IPS-18c (cell line): ENCODE measurements around the gene MLXIP.
"Not testable (repeated sequence)": the region's sequence is repeated elsewhere in the genome, so short reads cannot be mapped to it uniquely, and the experiment has no call there.

ENCODE experiments used
- H3K4me3 ChIP-seq: 2 replicates; pipeline ENCODE4 v1.7.0; 2013; ENCODE audit warnings: low read depth, mild to moderate bottlenecking, low read length, moderate library complexity; ENCODE audit not compliant: insufficient read depth
- H3K9me3 ChIP-seq: one replicate; pipeline ENCODE4 v1.6.1; 2013; ENCODE audit warnings: mild to moderate bottlenecking, low read length, moderate library complexity; ENCODE audit not compliant: control insufficient read depth, insufficient read depth

Gene MLXIP

GRCh38 chr12:122050706-122051105 is 27.9 kb upstream of the MLXIP start:
- Histone ChIP-seq H3K9me3 (no peaks in the 10 kb centered on the region), H3K4me3 (no peak overlapping the region)

GRCh38 chr12:122051231-122051876 is 27.2 kb upstream of the MLXIP start:
- no peaks in the 10 kb centered on the region for H3K9me3 ChIP-seq
- H3K4me3 ChIP-seq = no peak overlapping the region

- no peaks in the 10 kb centered on the region for H3K9me3 ChIP-seq
- H3K4me3 ChIP-seq = no peak overlapping the region
Measured at GRCh38 chr12:122052285-122052684, 26.3 kb upstream of the MLXIP start.

GRCh38 chr12:122054842-122055520 is 23.6 kb upstream of the MLXIP start:
- Histone ChIP-seq H3K9me3 (no peaks in the 10 kb centered on the region), H3K4me3 (no peak overlapping the region)

- H3K9me3 ChIP-seq, H3K4me3 ChIP-seq: not testable (repeated sequence)
Measured at GRCh38 chr12:122056406-122056805, 22.1 kb upstream of the MLXIP start.

- no peaks in the 10 kb centered on the region for H3K9me3 ChIP-seq
- H3K4me3 ChIP-seq = no peak overlapping the region
Measured at GRCh38 chr12:122057007-122057735, 21.4 kb upstream of the MLXIP start.

- H3K9me3 ChIP-seq = no peaks in the 10 kb centered on the region
- H3K4me3 ChIP-seq = no peak overlapping the region
Measured at GRCh38 chr12:122057769-122058168, 20.8 kb upstream of the MLXIP start.

GRCh38 chr12:122058549-122059149 is 19.9 kb upstream of the MLXIP start:
- no peaks in the 10 kb centered on the region for H3K9me3 ChIP-seq
- H3K4me3 ChIP-seq = no peak overlapping the region

GRCh38 chr12:122059203-122059960 is 19.2 kb upstream of the MLXIP start:
- no peaks in the 10 kb centered on the region for H3K9me3 ChIP-seq
- H3K4me3 ChIP-seq = no peak overlapping the region

GRCh38 chr12:122060081-122060501 is 18.5 kb upstream of the MLXIP start:
- H3K9me3 ChIP-seq = peaks cover 2% of the 10 kb centered on the region
- no peak overlapping the region for H3K4me3 ChIP-seq

GRCh38 chr12:122061253-122061652 is 17.3 kb upstream of the MLXIP start:
- no peak overlapping the region for H3K4me3 ChIP-seq

GRCh38 chr12:122062832-122063693 is 15.5 kb upstream of the MLXIP start:
- peaks cover 4% of the 10 kb centered on the region for H3K9me3 ChIP-seq
- H3K4me3 ChIP-seq = no peak overlapping the region

More at GRCh38 chr12:122061253-122061652, 17.3 kb upstream of the MLXIP start:
- H3K9me3 ChIP-seq = peaks cover 4% of the 10 kb centered on the region

GRCh38 chr12:122063694-122064024 is 14.9 kb upstream of the MLXIP start:
- H3K9me3 ChIP-seq = peaks cover 4% of the 10 kb centered on the region
- no peak overlapping the region for H3K4me3 ChIP-seq

GRCh38 chr12:122064025-122064777 is 14.4 kb upstream of the MLXIP start:
- Histone ChIP-seq H3K4me3 (peak overlapping the region; percentile 31), H3K9me3 (peaks cover 4% of the 10 kb centered on the region)

- H3K4me3 ChIP-seq = peak overlapping the region; percentile 31; the same call in 1 of the 2 replicates
- peaks cover 4% of the 10 kb centered on the region for H3K9me3 ChIP-seq
Measured at GRCh38 chr12:122064780-122065588, 13.6 kb upstream of the MLXIP start.
